Smooth muscle cell (in vitro differentiated cells): ENCODE measurements around the gene TMEM179. TPM values are rescaled to one million over a fixed set of nuclear protein-coding genes. Genes with fewer than 3 reads are reported as not detected.

Experiments
- DNase-seq: peaks from one replicate; lab custom pipeline; 2025; ENCODE audit not compliant: unreplicated experiment; lab: John Stamatoyannopoulos, UW
- H2AFZ ChIP-seq: fragments of 200-600 bp; sonication (generic); 2 replicates; pipeline ENCODE4 v1.6.0; 2016; ENCODE audit warnings: antibody characterized with exemption, low read depth, mild to moderate bottlenecking
- H3F3A ChIP-seq: fragments of 200-600 bp; sonication (generic); 2 replicates; pipeline ENCODE4 v1.6.0; 2017; ENCODE audit warnings: antibody characterized with exemption, low read depth
- H3K27ac ChIP-seq: fragments of 200-600 bp; sonication (generic); 2 replicates; pipeline ENCODE4 v1.5.1; 2016; ENCODE audit warnings: low read depth, mild to moderate bottlenecking
- H3K27me3 ChIP-seq: fragments of 200-600 bp; sonication (generic); 2 replicates; pipeline ENCODE4 v1.6.1; 2016; ENCODE audit warnings: low read depth, mild to moderate bottlenecking
- H3K36me3 ChIP-seq: fragments of 200-600 bp; sonication (generic); 2 replicates; pipeline ENCODE4 v1.5.1; 2016; ENCODE audit warnings: low read depth
- H3K4me1 ChIP-seq: fragments of 200-600 bp; sonication (generic); 2 replicates; pipeline ENCODE4 v1.5.1; 2016; ENCODE audit warnings: low read depth
- H3K4me2 ChIP-seq: fragments of 200-600 bp; sonication (generic); 2 replicates; pipeline ENCODE4 v1.6.0; 2016; ENCODE audit warnings: mild to moderate bottlenecking
- H3K4me3 ChIP-seq: fragments of 200-600 bp; sonication (generic); 2 replicates; pipeline ENCODE4 v1.5.1; 2016; ENCODE audit warnings: mild to moderate bottlenecking
- H3K79me2 ChIP-seq: fragments of 200-600 bp; sonication (generic); 2 replicates; pipeline ENCODE4 v1.6.0; 2016; ENCODE audit warnings: low read depth, mild to moderate bottlenecking
- H3K9ac ChIP-seq: fragments of 200-600 bp; sonication (generic); 2 replicates; pipeline ENCODE4 v1.6.0; 2016; ENCODE audit warnings: low read depth
- H3K9me3 ChIP-seq: fragments of 200-600 bp; sonication (generic); replicated peaks from 2 replicates; pipeline ENCODE4 v1.5.1; 2016; ENCODE audit warnings: low read depth
- H4K20me1 ChIP-seq: fragments of 200-600 bp; sonication (generic); 2 replicates; pipeline ENCODE4 v1.6.0; 2016; ENCODE audit warnings: low read depth
- WGBS: methylation state at CpG from one replicate; pipeline ENCODE4 v1.1.7; 2016; ENCODE audit warnings: low lambda C conversion rate; 5-methylcytosine and 5-hydroxymethylcytosine counted together
- polyA plus RNA-seq: library from polyadenylated mRNA; unstranded; fragments of >200 nt; fragmentation: Nextera tagmentation; extraction: Ambion mirVana; gene quantifications from 2 replicates; pipeline ENCODE4 v1.2.1, GENCODE V29; 2016
- total RNA-seq: library from RNA; depleted of rRNA; stranded (reverse); fragments of >200 nt; gene quantifications from 2 replicates; pipeline ENCODE4 v1.2.3, GENCODE V29; 2014
- TF ChIP-seq, protein P1 (sequence below): fragments of 200-600 bp; sonication (generic); IDR thresholded peaks from 2 replicates; pipeline ENCODE4 v1.5.1; 2017; ENCODE audit warnings: borderline replicate concordance, mild to moderate bottlenecking, antibody characterized with exemption; ENCODE audit not compliant: insufficient read depth, poor library complexity, severe bottlenecking

The TMEM179 gene
- total and polyA plus RNA-seq, 2 experiments from 2014 or later = 0.87 to 4.8 TPM

DNA sequence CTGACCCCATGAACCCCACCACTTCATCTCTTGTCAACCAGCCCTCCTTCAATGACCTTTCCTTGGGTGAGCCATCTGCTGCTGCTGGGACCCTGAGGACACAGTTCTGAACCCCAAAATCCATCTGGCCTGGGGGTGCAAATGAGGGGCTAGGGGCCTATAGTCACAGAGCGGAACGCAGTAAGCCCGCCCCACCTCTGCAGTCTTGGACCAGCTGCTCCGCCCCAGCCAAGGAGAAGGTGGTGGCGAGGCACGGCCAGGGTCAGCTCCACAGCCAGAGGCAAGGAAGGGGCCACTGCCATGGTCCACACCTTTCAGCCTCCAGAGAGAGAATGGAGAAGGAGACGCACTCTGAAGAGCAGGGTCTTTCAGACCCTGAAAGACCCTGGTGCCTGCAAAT lies 5.1 kb downstream of the TMEM179 start:
- Histone ChIP-seq H2AFZ (no peak overlapping the region), H3F3A (no peaks in the 10 kb centered on the region), H3K9me3 (no peaks in the 10 kb centered on the region), H3K79me2 (no peaks in the 10 kb centered on the region), H3K4me3 (no peak overlapping the region), H3K9ac (no peak overlapping the region), H3K4me2 (no peak overlapping the region), H3K27ac (no peak overlapping the region), H3K36me3 (no peaks in the 10 kb centered on the region), H3K27me3 (peaks cover 15% of the 10 kb centered on the region), H4K20me1 (no peaks in the 10 kb centered on the region), H3K4me1 (peaks cover 6% of the 10 kb centered on the region)
- TF ChIP-seq, protein P1, sequence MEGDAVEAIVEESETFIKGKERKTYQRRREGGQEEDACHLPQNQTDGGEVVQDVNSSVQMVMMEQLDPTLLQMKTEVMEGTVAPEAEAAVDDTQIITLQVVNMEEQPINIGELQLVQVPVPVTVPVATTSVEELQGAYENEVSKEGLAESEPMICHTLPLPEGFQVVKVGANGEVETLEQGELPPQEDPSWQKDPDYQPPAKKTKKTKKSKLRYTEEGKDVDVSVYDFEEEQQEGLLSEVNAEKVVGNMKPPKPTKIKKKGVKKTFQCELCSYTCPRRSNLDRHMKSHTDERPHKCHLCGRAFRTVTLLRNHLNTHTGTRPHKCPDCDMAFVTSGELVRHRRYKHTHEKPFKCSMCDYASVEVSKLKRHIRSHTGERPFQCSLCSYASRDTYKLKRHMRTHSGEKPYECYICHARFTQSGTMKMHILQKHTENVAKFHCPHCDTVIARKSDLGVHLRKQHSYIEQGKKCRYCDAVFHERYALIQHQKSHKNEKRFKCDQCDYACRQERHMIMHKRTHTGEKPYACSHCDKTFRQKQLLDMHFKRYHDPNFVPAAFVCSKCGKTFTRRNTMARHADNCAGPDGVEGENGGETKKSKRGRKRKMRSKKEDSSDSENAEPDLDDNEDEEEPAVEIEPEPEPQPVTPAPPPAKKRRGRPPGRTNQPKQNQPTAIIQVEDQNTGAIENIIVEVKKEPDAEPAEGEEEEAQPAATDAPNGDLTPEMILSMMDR = no peak
- DNase-seq = no peak
- WGBS = 95% methylated on average over 7 of the region's 7 CpGs

DNA sequence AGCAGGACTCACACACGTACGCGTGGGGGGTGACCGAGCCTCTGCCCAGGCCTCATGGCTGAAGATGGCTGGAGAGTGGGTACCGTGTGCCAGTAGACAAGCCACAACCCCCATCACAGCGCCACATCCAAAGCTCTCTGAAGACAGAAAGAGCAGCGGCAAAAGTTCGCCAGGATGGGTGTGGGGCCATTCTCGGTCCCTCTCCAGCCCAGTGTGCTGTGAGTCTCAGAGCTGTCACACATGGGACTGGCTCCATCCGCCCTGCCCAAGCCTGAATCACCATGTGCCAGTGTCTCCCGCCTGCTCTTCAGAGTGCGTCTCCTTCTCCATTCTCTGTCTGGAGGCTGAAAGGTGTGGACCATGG lies 5.7 kb downstream of the TMEM179 start:
- Histone ChIP-seq H3K27me3 (peaks cover 10% of the 10 kb centered on the region), H3K4me1 (peaks cover under 1% of the 10 kb centered on the region), H3K9me3 (no peaks in the 10 kb centered on the region), H4K20me1 (no peaks in the 10 kb centered on the region), H2AFZ (no peak overlapping the region), H3F3A (no peaks in the 10 kb centered on the region), H3K4me2 (no peak overlapping the region), H3K4me3 (no peak overlapping the region), H3K27ac (no peak overlapping the region), H3K9ac (no peak overlapping the region), H3K79me2 (no peaks in the 10 kb centered on the region), H3K36me3 (no peaks in the 10 kb centered on the region)
- TF ChIP-seq, protein P1 = no peak
- 90% methylated on average over 12 of the region's 12 CpGs for WGBS
- DNase-seq = no peak

DNA sequence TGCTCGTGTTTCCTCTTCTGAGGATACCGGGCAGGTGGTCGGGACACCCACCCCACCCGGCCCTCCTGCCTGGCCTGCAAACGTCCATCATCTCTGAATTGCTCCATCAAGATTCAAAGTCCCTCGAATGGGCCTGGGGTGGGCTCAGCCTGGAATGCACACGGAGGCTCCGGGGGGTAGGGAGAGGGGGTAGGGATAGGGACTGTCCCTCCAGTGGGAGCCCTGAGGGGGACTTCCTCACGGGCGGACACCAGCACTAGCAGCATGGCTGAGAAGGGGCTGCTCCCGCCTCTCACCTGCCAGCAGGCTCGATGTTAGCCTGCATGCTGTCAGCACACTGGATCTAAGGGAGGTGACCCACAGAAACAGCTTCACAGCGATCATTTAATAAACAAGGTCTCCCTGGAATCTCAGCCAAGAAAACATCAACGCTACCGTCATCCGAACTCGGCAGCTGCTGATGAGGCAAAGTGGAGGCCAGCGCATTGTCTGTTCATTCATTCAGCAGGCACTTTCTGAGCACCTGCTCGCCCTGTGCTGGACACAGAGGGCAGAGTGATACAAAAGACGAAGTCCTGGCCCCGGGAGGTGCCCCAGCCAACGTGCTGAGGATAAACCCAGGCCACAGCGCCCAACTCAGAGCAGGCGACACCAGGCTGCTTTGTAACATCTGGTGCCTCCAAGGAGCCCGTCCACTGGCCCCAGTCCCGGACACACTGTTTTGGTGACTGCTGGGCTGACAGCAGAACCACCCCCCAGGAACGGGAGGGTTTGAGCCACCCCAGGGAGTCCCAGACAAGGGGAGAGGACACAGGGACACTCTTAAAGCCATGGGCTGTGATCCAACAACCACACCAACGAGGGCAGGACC lies 6.3 kb downstream of the TMEM179 start:
- Histone ChIP-seq H3K36me3 (no peaks in the 10 kb centered on the region), H3K9ac (no peak overlapping the region), H3K4me1 (no peaks in the 10 kb centered on the region), H3K27me3 (peaks cover 5% of the 10 kb centered on the region), H3K9me3 (no peaks in the 10 kb centered on the region), H4K20me1 (no peaks in the 10 kb centered on the region), H3K4me2 (no peak overlapping the region), H3F3A (no peaks in the 10 kb centered on the region), H2AFZ (no peak overlapping the region), H3K4me3 (no peak overlapping the region), H3K27ac (no peak overlapping the region), H3K79me2 (no peaks in the 10 kb centered on the region)
- WGBS = 86% methylated on average over 26 of the region's 28 CpGs
- TF ChIP-seq, protein P1 = no peak
- DNase-seq = no peak

DNA sequence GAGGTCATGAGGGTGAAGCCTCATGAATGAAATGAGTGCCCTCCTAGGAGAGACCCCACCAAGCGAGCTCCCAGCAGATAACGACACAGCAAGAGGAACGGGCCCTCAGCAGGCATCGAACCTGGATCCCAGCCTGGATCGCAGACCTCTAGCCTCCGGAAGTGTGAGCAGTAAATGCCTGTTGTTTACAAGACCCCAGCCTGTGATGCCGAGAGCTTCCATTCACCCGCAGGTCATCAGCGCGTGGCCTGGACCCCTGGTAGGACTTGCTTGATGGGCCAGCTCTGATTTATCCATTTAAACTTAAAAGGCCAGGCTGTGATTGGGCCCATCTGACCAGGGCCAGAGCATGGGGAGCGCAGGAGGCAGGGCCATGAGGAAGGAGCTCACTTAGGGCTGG lies 7.0 kb downstream of the TMEM179 start:
- WGBS = 95% methylated on average over 11 of the region's 11 CpGs
- H3K4me1 ChIP-seq = no peaks in the 10 kb centered on the region

More for the DNA sequence above, 7.0 kb downstream of the TMEM179 start:
- H3K9ac ChIP-seq = no peak overlapping the region
- no peak overlapping the region for H2AFZ ChIP-seq
- TF ChIP-seq, protein P1 = no peak
- H3K9me3 ChIP-seq = no peaks in the 10 kb centered on the region
- H3K4me2 ChIP-seq = no peak overlapping the region
- no peaks in the 10 kb centered on the region for H3K79me2 ChIP-seq
- no peak overlapping the region for H3K4me3 ChIP-seq
- no peaks in the 10 kb centered on the region for H3F3A ChIP-seq
- no peaks in the 10 kb centered on the region for H4K20me1 ChIP-seq
- no peak for DNase-seq
- H3K36me3 ChIP-seq = no peaks in the 10 kb centered on the region
- no peaks in the 10 kb centered on the region for H3K27me3 ChIP-seq
- H3K27ac ChIP-seq = no peak overlapping the region
